ENCODE results near the gene STXBP3. TPM values are rescaled to one million over a fixed set of nuclear protein-coding genes. Genes with fewer than 3 reads are reported as not detected.
"Not testable (repeated sequence)": the region's sequence is repeated elsewhere in the genome, so short reads cannot be mapped to it uniquely, and the experiment has no call there.

The STXBP3 gene
- total RNA-seq (10 to 100 TPM; 90.9 to 92.5 TPM), polyA plus RNA-seq (10 to 100 TPM; 69.0 to 74.1 TPM)

GRCh38 chr1:108746382-108747170 is at the start of gene STXBP3:
STXBP3 (plus strand) TSS chr1:108746674; CDS start chr1:108746738, 64 bp downstream.
- Histone ChIP-seq H3K4me1 (ENCODE audit: insufficient read depth, low read length) (peaks cover 41% of the 10 kb centered on the region), H3K27ac (ENCODE audit: low read depth, low read length) (peak within 1 kb of the TSS; percentile 95), H3K36me3 (ENCODE audit: insufficient read depth, low read length) (no peaks in the 10 kb centered on the region), H3K4me3 (ENCODE audit: low read length in 2 of 2) (peak within 1 kb of the TSS; percentile 57 to 85), H3K27me3 (ENCODE audit: insufficient read depth, low read length) (no peaks in the 10 kb centered on the region), H3K9me3 (ENCODE audit: control insufficient read depth in 1 of 2, low read length in 2 of 2) (no peaks in the 10 kb centered on the region)
- POLR2A ChIA-PET (ENCODE audit: partially characterized antibody) = interaction anchor here (0.9 to 4.2 kb wide), 9 partner anchors 10 to 187 kb away, joined by 3 to 30 read pairs (median 4); partner anchors contain the start of genes EEIG2 and PRPF38B
- H3K36me3 Mint-ChIP-seq = peaks cover 0 to 23% of the 10 kb centered on the region in 2 donors
- H3K27me3 Mint-ChIP-seq = no peaks in the 10 kb centered on the region
- H3K4me3 Mint-ChIP-seq = peak within 1 kb of the TSS; percentile 94 to 100 (median 99)
- peak within 1 kb of the TSS; percentile 94 to 100 (median 99) for H3K27ac Mint-ChIP-seq
- CTCF ChIA-PET (ENCODE audit: partially characterized antibody) = interaction anchor here (1.3 to 2.8 kb wide), 2 partner anchors 42 to 54 kb away, joined by 3 to 16 read pairs; partner anchors contain the start of gene PRPF38B
- H3K9me3 Mint-ChIP-seq = peaks cover 0 to 5% (median 0%) of the 10 kb centered on the region in 8 donors
- intact Hi-C loops (cut with micrococcal nuclease) = loop anchor here (1.0 to 5.0 kb wide), 8 partner anchors 44 to 681 kb away; partner anchors contain the start of genes CLCC1, GPSM2, PRPF38B and PSMA5
- peak; percentile 98 to 99 (median 99) for DNase-seq
- peaks cover 25 to 47% (median 34%) of the 10 kb centered on the region in 4 donors for H3K4me1 Mint-ChIP-seq

- Histone ChIP-seq H3K36me3 (ENCODE audit: insufficient read depth, low read length) (peaks cover 55% of the 10 kb centered on the region), H3K4me3 (ENCODE audit: low read length in 2 of 2) (no peak overlapping the region), H3K27me3 (ENCODE audit: insufficient read depth, low read length) (no peaks in the 10 kb centered on the region), H3K27ac (ENCODE audit: low read depth, low read length) (peak overlapping the region; percentile 27), H3K4me1 (ENCODE audit: insufficient read depth, low read length) (peaks cover 86% of the 10 kb centered on the region), H3K9me3 (ENCODE audit: control insufficient read depth in 1 of 2, low read length in 2 of 2) (no peaks in the 10 kb centered on the region)
- ChIA-PET POLR2A (ENCODE audit: partially characterized antibody) (interaction anchor here (1.3 kb wide), 1 partner anchor 7 kb away, joined by 7 read pairs; the partner anchor contains the start of gene PRPF38B), CTCF (ENCODE audit: partially characterized antibody) (no interaction called here)
- H3K36me3 Mint-ChIP-seq = peaks cover 61 to 72% of the 10 kb centered on the region in 2 donors
- peak overlapping the region; percentile 75 to 89 (median 82) for H3K4me3 Mint-ChIP-seq
- peaks cover 45 to 83% (median 65%) of the 10 kb centered on the region in 4 donors for H3K4me1 Mint-ChIP-seq
- H3K9me3 Mint-ChIP-seq = no peaks in the 10 kb centered on the region
- intact Hi-C loops (cut with micrococcal nuclease) = no loop called here
- H3K27me3 Mint-ChIP-seq = no peaks in the 10 kb centered on the region
- no peak for DNase-seq
- H3K27ac Mint-ChIP-seq = peak overlapping the region; percentile 87 to 97 (median 95)
Observed at GRCh38 chr1:108699375-108700332, 46.8 kb upstream of the STXBP3 start.

GRCh38 chr1:108701176-108701849 is 45.2 kb upstream of the STXBP3 start:
- H3K27ac ChIP-seq (ENCODE audit: low read depth, low read length) = no peak overlapping the region
- H3K9me3 ChIP-seq (ENCODE audit: control insufficient read depth in 1 of 2, low read length in 2 of 2) = no peaks in the 10 kb centered on the region
- peaks cover 51 to 60% of the 10 kb centered on the region in 2 donors for H3K36me3 Mint-ChIP-seq
- peak overlapping the region in 6 of 7 donors; percentile 48 to 95 (median 66) for H3K27ac Mint-ChIP-seq
- peaks cover 44% of the 10 kb centered on the region for H3K36me3 ChIP-seq (ENCODE audit: insufficient read depth, low read length)
- no peaks in the 10 kb centered on the region for H3K27me3 Mint-ChIP-seq
- no peak overlapping the region for H3K4me3 ChIP-seq (ENCODE audit: low read length in 2 of 2)
- ChIA-PET CTCF (ENCODE audit: partially characterized antibody) (no interaction called here), POLR2A (ENCODE audit: partially characterized antibody) (interaction anchor here (1.3 to 9.9 kb wide), 4 partner anchors 8 to 56 kb away, joined by 7 to 283 read pairs (median 74); partner anchors contain the start of genes HENMT1 and PRPF38B)
- peaks cover 87% of the 10 kb centered on the region for H3K4me1 ChIP-seq (ENCODE audit: insufficient read depth, low read length)
- intact Hi-C loops (cut with micrococcal nuclease) = no loop called here
- DNase-seq = no peak
- no peaks in the 10 kb centered on the region for H3K27me3 ChIP-seq (ENCODE audit: insufficient read depth, low read length)
- H3K4me1 Mint-ChIP-seq = peaks cover 46 to 86% (median 69%) of the 10 kb centered on the region in 4 donors
- no peaks in the 10 kb centered on the region for H3K9me3 Mint-ChIP-seq
- peak overlapping the region in 2 of 8 donors; percentile 18 to 34 for H3K4me3 Mint-ChIP-seq

- peaks cover 44 to 80% (median 66%) of the 10 kb centered on the region in 4 donors for H3K4me1 Mint-ChIP-seq
- peaks cover 84% of the 10 kb centered on the region for H3K4me1 ChIP-seq (ENCODE audit: insufficient read depth, low read length)
Observed at GRCh38 chr1:108702109-108702508, 44.4 kb upstream of the STXBP3 start.

GRCh38 chr1:108703939-108704338 is 42.5 kb upstream of the STXBP3 start:
- peaks cover 70% of the 10 kb centered on the region for H3K4me1 ChIP-seq (ENCODE audit: insufficient read depth, low read length)
- no peaks in the 10 kb centered on the region for H3K9me3 ChIP-seq (ENCODE audit: control insufficient read depth in 1 of 2, low read length in 2 of 2)
- peak overlapping the region in 1 of 2 donors; percentile 2 for H3K4me3 ChIP-seq (ENCODE audit: low read length in 2 of 2)
- ChIA-PET POLR2A (ENCODE audit: partially characterized antibody) (interaction anchor here (0.6 to 9.9 kb wide), 5 partner anchors 7 to 59 kb away, joined by 3 to 283 read pairs (median 36); partner anchors contain the start of genes HENMT1 and PRPF38B), CTCF (ENCODE audit: partially characterized antibody) (interaction anchor here (1.3 to 3.5 kb wide), 4 partner anchors 11 to 60 kb away, joined by 3 to 57 read pairs (median 8); partner anchors contain the start of gene PRPF38B)
- Mint-ChIP-seq H3K4me1 (peaks cover 42 to 76% (median 58%) of the 10 kb centered on the region in 4 donors), H3K4me3 (peak overlapping the region; percentile 63 to 89 (median 77)), H3K36me3 (peaks cover 26 to 35% of the 10 kb centered on the region in 2 donors), H3K27ac (peak overlapping the region; percentile 93 to 99 (median 95)), H3K9me3 (no peaks in the 10 kb centered on the region), H3K27me3 (no peaks in the 10 kb centered on the region)
- intact Hi-C loops (cut with micrococcal nuclease) = loop anchor here (1.0 to 2.0 kb wide), 2 partner anchors 12 to 43 kb away; partner anchors contain the start of genes PRPF38B and STXBP3
- no peaks in the 10 kb centered on the region for H3K27me3 ChIP-seq (ENCODE audit: insufficient read depth, low read length)
- DNase-seq = peak in 4 of 5 donors; percentile 60 to 76 (median 66)
- peaks cover 21% of the 10 kb centered on the region for H3K36me3 ChIP-seq (ENCODE audit: insufficient read depth, low read length)
- H3K27ac ChIP-seq (ENCODE audit: low read depth, low read length) = peak overlapping the region; percentile 71

More at GRCh38 chr1:108702109-108702508, 44.4 kb upstream of the STXBP3 start:
- H3K4me3 Mint-ChIP-seq = peak overlapping the region in 1 of 8 donors; percentile 41
- CTCF ChIA-PET (ENCODE audit: partially characterized antibody) = interaction anchor here (1.4 to 3.5 kb wide), 2 partner anchors 9 to 142 kb away, joined by 4 to 57 read pairs; partner anchors contain the start of genes EEIG2 and PRPF38B
- H3K27me3 Mint-ChIP-seq; H3K27me3 ChIP-seq (ENCODE audit: insufficient read depth, low read length); H3K9me3 ChIP-seq (ENCODE audit: control insufficient read depth in 1 of 2, low read length in 2 of 2); DNase-seq; H3K27ac ChIP-seq (ENCODE audit: low read depth, low read length); H3K9me3 Mint-ChIP-seq; H3K4me3 ChIP-seq (ENCODE audit: low read length in 2 of 2): not testable (repeated sequence)
- peaks cover 36% of the 10 kb centered on the region for H3K36me3 ChIP-seq (ENCODE audit: insufficient read depth, low read length)
- intact Hi-C loops (cut with micrococcal nuclease) = loop anchor here (2.0 kb wide), 1 partner anchor 45 kb away; the partner anchor contains the start of gene STXBP3
- peaks cover 45 to 52% of the 10 kb centered on the region in 2 donors for H3K36me3 Mint-ChIP-seq
- H3K27ac Mint-ChIP-seq = peak overlapping the region in 6 of 7 donors; percentile 25 to 95 (median 66)
- POLR2A ChIA-PET (ENCODE audit: partially characterized antibody) = interaction anchor here (1.3 to 9.9 kb wide), 4 partner anchors 9 to 142 kb away, joined by 5 to 283 read pairs (median 74); partner anchors contain the start of genes EEIG2, HENMT1 and PRPF38B
